Smooth muscle cell (in vitro differentiated cells): ENCODE results near the gene CHI3L1. TPM values are rescaled to one million over a fixed set of nuclear protein-coding genes. Genes with fewer than 3 reads are reported as not detected.

Source experiments
- DNase-seq: peaks from one replicate; lab custom pipeline; 2025; ENCODE audit not compliant: unreplicated experiment; lab: John Stamatoyannopoulos, UW
- H2AFZ ChIP-seq: fragments of 200-600 bp; sonication (generic); 2 replicates; pipeline ENCODE4 v1.6.0; 2016; ENCODE audit warnings: antibody characterized with exemption, low read depth, mild to moderate bottlenecking
- H3F3A ChIP-seq: fragments of 200-600 bp; sonication (generic); 2 replicates; pipeline ENCODE4 v1.6.0; 2017; ENCODE audit warnings: antibody characterized with exemption, low read depth
- H3K27ac ChIP-seq: fragments of 200-600 bp; sonication (generic); 2 replicates; pipeline ENCODE4 v1.5.1; 2016; ENCODE audit warnings: low read depth, mild to moderate bottlenecking
- H3K27me3 ChIP-seq: fragments of 200-600 bp; sonication (generic); 2 replicates; pipeline ENCODE4 v1.6.1; 2016; ENCODE audit warnings: low read depth, mild to moderate bottlenecking
- H3K36me3 ChIP-seq: fragments of 200-600 bp; sonication (generic); 2 replicates; pipeline ENCODE4 v1.5.1; 2016; ENCODE audit warnings: low read depth
- H3K4me1 ChIP-seq: fragments of 200-600 bp; sonication (generic); 2 replicates; pipeline ENCODE4 v1.5.1; 2016; ENCODE audit warnings: low read depth
- H3K4me2 ChIP-seq: fragments of 200-600 bp; sonication (generic); 2 replicates; pipeline ENCODE4 v1.6.0; 2016; ENCODE audit warnings: mild to moderate bottlenecking
- H3K4me3 ChIP-seq: fragments of 200-600 bp; sonication (generic); 2 replicates; pipeline ENCODE4 v1.5.1; 2016; ENCODE audit warnings: mild to moderate bottlenecking
- H3K79me2 ChIP-seq: fragments of 200-600 bp; sonication (generic); 2 replicates; pipeline ENCODE4 v1.6.0; 2016; ENCODE audit warnings: low read depth, mild to moderate bottlenecking
- H3K9ac ChIP-seq: fragments of 200-600 bp; sonication (generic); 2 replicates; pipeline ENCODE4 v1.6.0; 2016; ENCODE audit warnings: low read depth
- H3K9me3 ChIP-seq: fragments of 200-600 bp; sonication (generic); replicated peaks from 2 replicates; pipeline ENCODE4 v1.5.1; 2016; ENCODE audit warnings: low read depth
- H4K20me1 ChIP-seq: fragments of 200-600 bp; sonication (generic); 2 replicates; pipeline ENCODE4 v1.6.0; 2016; ENCODE audit warnings: low read depth
- CTCF ChIP-seq: fragments of 200-600 bp; sonication (generic); IDR thresholded peaks from 2 replicates; pipeline ENCODE4 v1.5.1; 2017; ENCODE audit warnings: borderline replicate concordance, mild to moderate bottlenecking, antibody characterized with exemption; ENCODE audit not compliant: insufficient read depth, poor library complexity, severe bottlenecking
- WGBS: methylation state at CpG from one replicate; pipeline ENCODE4 v1.1.7; 2016; ENCODE audit warnings: low lambda C conversion rate; 5-methylcytosine and 5-hydroxymethylcytosine counted together
- polyA plus RNA-seq: library from polyadenylated mRNA; unstranded; fragments of >200 nt; fragmentation: Nextera tagmentation; extraction: Ambion mirVana; gene quantifications from 2 replicates; pipeline ENCODE4 v1.2.1, GENCODE V29; 2016
- total RNA-seq: library from RNA; depleted of rRNA; stranded (reverse); fragments of >200 nt; gene quantifications from 2 replicates; pipeline ENCODE4 v1.2.3, GENCODE V29; 2014

CHI3L1 gene
- total and polyA plus RNA-seq, 2 experiments from 2014 or later, result 45.4 to 53.6 TPM

- Histone ChIP-seq H3K27ac (peak overlapping the region; percentile 34), H3K4me3 (no peak overlapping the region), H3K36me3 (no peaks in the 10 kb centered on the region), H3K4me2 (no peak overlapping the region), H3K4me1 (peaks cover 16% of the 10 kb centered on the region), H3K9ac (no peak overlapping the region), H2AFZ (no peak overlapping the region), H3K79me2 (no peaks in the 10 kb centered on the region), H3F3A (peaks cover 20% of the 10 kb centered on the region), H3K27me3 (no peaks in the 10 kb centered on the region), H4K20me1 (no peaks in the 10 kb centered on the region), H3K9me3 (no peaks in the 10 kb centered on the region)
- no peak for TF ChIP-seq CTCF
- DNase-seq, result no peak
- WGBS, result 90% methylated on average over 3 of the region's 3 CpGs
Observed at GRCh38 chr1:203196371-203196770, 9.9 kb upstream of the CHI3L1 start.

- TF ChIP-seq CTCF, result no peak
- no peak overlapping the region for H3K9ac ChIP-seq
- no peak overlapping the region for H3K4me3 ChIP-seq
- H3K27ac ChIP-seq, result no peak overlapping the region
- H3K27me3 ChIP-seq, result no peaks in the 10 kb centered on the region
- H3K9me3 ChIP-seq, result no peaks in the 10 kb centered on the region
- WGBS, result 98% methylated on average over 2 of the region's 2 CpGs
- no peaks in the 10 kb centered on the region for H3K79me2 ChIP-seq
- H3K36me3 ChIP-seq, result no peaks in the 10 kb centered on the region
- no peaks in the 10 kb centered on the region for H4K20me1 ChIP-seq
- peaks cover 23% of the 10 kb centered on the region for H3K4me1 ChIP-seq
- no peak overlapping the region for H2AFZ ChIP-seq
- no peak for DNase-seq
- no peak overlapping the region for H3K4me2 ChIP-seq
- peaks cover 15% of the 10 kb centered on the region for H3F3A ChIP-seq
Observed at GRCh38 chr1:203190949-203191348, 4.4 kb upstream of the CHI3L1 start.

GRCh38 chr1:203189951-203190352 lies 3.4 kb upstream of the CHI3L1 start:
- Histone ChIP-seq H3K27me3 (no peaks in the 10 kb centered on the region), H3K27ac (peak overlapping the region; percentile 1), H4K20me1 (no peaks in the 10 kb centered on the region), H3K4me3 (no peak overlapping the region), H3K79me2 (no peaks in the 10 kb centered on the region), H3F3A (peaks cover 15% of the 10 kb centered on the region), H2AFZ (peak overlapping the region; percentile 22), H3K4me1 (peaks cover 28% of the 10 kb centered on the region), H3K9me3 (no peaks in the 10 kb centered on the region), H3K4me2 (peak overlapping the region; percentile 10), H3K36me3 (no peaks in the 10 kb centered on the region), H3K9ac (no peak overlapping the region)
- no peak for TF ChIP-seq CTCF
- no peak for DNase-seq
- 50% methylated on average over 7 of the region's 7 CpGs for WGBS

GRCh38 chr1:203188686-203189232 lies 2.3 kb upstream of the CHI3L1 start:
- H3K36me3 ChIP-seq, result no peaks in the 10 kb centered on the region
- H3K27ac ChIP-seq, result peak overlapping the region; percentile 56
- H3F3A ChIP-seq, result peaks cover 15% of the 10 kb centered on the region
- H3K4me3 ChIP-seq, result no peak overlapping the region
- H3K9me3 ChIP-seq, result no peaks in the 10 kb centered on the region
- no peaks in the 10 kb centered on the region for H4K20me1 ChIP-seq
- peaks cover 28% of the 10 kb centered on the region for H3K4me1 ChIP-seq
- no peak overlapping the region for H3K4me2 ChIP-seq
- H3K9ac ChIP-seq, result no peak overlapping the region
- H3K79me2 ChIP-seq, result no peaks in the 10 kb centered on the region
- 71% methylated on average over 4 of the region's 4 CpGs for WGBS
- TF ChIP-seq CTCF, result no peak
- H2AFZ ChIP-seq, result no peak overlapping the region
- no peak for DNase-seq
- no peaks in the 10 kb centered on the region for H3K27me3 ChIP-seq
